HG03066 (cell line): ENCODE results near the gene PRAF2.

Experiments
- ATAC-seq: cut with Tn5 transposase; IDR thresholded peaks from one replicate; pipeline ENCODE4 v1.9.1; 2021; ENCODE audit warnings: low read depth; ENCODE audit not compliant: unreplicated experiment

PRAF2 gene

DNA sequence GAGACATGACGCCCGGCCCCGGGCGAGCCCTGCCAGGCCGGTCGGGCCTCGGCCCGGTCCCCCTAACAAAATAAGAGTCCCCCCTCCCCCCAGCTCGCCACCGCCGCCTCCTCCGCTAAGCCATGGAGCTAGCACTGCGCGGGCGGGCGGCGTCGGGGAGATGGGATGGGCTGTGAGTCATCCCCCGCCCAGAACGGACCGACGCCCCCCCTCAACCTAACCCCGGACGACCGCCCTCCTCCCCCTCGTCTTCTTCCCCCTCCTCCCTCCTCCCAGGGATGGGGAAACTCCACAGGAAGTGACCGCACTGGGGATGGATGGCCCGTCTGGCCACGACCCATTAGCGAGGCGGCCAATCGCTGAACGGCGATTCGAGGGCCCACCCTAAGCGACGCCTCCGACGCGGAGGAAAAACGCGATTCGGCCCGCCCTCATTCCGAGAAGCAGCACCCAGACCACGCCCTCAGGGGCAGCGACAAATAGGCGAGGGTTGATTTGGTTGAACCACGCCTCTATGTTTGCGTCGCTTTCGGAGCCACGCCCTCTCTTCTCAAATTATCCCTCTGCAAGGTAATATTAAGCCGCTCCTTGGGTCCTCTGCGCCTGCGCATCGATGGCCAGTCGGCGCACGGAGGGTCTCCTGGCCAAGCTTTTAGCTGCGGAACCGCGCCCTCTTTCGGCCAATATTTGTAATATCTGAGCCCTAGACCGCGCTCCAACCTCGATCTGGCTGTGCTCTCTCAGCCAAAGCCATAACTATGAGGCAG, 30.4 kb downstream of the PRAF2 start, which contains the start of gene TFE3:
TFE3 (minus strand) TSS at position 138 of the 767 bp plus-strand sequence; CDS start at position 7, 131 bp downstream.
- ATAC-seq = peak; percentile 79

GRCh38 chrX:49042581-49043219, 31.1 kb downstream of the PRAF2 start:
- ATAC-seq = no peak

GRCh38 chrX:49041744-49042580, 31.8 kb downstream of the PRAF2 start:
- ATAC-seq = no peak

DNA sequence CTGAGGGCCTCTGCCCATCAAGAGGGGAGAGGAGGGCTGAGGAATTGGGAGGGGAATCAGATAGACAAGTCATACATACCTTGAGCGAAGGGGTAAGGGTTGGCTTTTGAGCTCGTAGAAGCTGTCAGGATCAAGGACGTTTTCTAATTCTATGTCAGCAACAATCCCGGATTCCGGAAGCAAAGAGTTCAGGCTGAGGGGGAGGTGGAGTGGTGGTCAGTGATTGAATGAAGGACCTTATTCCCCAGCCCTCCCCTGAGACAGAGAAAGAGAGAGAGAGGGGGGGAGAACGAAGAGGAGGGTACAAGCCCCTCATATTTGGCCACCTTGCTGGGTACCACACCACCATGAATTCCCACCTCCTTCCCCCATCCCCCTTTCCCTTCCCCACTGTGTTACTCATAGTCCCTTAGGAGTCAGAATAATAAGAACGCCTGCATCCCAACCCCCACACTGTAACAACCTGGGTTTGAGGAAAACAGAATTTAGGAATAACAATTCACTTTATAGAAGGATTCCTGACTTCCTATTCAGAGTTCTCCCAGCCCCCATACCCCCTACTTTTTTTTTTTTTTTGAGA, 33.3 kb downstream of the PRAF2 start:
- ATAC-seq = no peak

- no peak for ATAC-seq
Observed at GRCh38 chrX:49039598-49040375, 34.0 kb downstream of the PRAF2 start.

DNA sequence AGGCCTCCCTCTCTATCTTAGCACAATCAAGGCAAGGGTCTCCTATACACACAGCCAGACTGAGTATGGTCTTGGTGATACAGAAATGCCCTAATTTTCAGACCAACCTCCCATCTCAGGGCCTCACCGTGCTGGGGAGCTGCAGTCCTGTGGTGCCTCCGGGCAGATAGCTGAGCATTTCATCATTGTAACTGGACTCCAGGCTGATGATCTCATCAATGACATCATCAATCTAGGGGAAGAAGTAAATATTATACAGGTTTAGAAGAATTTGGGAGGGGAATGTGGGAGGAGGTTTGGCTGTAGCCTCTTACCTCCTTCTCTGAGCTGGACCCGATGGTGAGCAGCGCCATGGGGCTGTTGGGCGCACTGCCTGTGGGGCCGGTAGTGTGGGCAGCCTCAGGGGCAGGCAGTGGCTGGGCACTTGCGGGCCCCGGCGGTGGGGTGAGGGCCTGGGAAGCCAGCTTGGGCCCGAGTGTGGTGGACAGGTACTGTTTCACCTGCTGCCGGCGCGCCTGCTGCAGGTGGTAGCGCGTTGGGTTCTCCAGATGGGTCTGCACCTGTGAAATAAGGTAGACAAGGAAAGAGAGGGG, 35.8 kb downstream of the PRAF2 start:
- ATAC-seq = no peak

DNA sequence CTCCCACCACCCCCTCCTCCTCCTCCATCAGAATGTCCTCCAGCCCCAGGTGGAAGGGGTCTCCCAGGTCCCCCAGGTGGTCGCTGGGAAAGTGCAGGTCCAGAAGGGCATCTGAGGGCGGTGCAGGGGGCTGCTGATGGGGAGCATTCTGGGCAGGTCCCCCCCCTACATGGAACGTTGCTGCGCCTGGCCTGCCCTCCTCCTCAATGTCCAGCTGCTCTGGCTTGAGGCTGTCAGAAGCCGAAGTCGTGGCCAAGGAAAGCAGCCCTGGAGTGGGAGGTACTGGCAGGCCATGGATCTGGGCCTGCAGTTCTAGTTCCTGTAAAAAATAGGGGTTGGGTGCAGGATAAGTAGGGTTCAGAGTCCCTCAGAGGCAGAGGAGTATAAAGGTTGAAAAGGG, 43.5 kb downstream of the PRAF2 start:
- ATAC-seq = no peak

- ATAC-seq = no peak
Observed at GRCh38 chrX:49029876-49030275, 43.9 kb downstream of the PRAF2 start.
